ENCODE measurements around the gene AGBL4. TPM values are rescaled to one million over a fixed set of nuclear protein-coding genes. Genes with fewer than 3 reads are reported as not detected.

The AGBL4 gene
- total RNA-seq, 3 donors from 2014 or later, result 1.3 to 1.9 (median 1.8) TPM

DNA sequence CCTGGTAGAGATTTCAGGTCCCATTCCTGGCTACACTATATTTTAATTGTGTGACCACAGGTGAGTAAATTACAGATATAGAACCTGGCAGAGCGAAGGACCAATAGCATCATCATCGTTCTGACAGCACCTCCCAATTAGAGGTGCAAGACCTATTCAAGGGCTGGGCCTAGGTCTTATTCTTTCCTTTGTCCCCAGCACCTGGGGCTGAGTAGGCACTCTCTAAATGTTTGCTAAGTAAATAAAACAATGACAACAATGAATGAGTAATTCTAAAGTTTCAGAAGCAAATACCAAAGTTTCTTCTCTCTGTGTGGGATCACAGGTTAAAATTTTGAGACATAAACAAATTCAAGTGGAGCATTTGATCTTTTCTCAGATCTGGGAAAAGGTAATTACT lies 1279.7 kb downstream of the AGBL4 start:
- no peaks in the 10 kb centered on the region for H3K4me1 ChIP-seq
- H3K27me3 ChIP-seq, result no peaks in the 10 kb centered on the region
- H3K36me3 ChIP-seq, result no peaks in the 10 kb centered on the region
- no peak for DNase-seq (ENCODE audit: low spot score in 2 of 2)
- no peak overlapping the region for H3K27ac ChIP-seq
- no peak overlapping the region for H3K4me3 ChIP-seq
- TF ChIP-seq POLR2A (IDR thresholded peaks at IDR 0.05) (no peak), POLR2AphosphoS5 (IDR thresholded peaks at IDR 0.05) (no peak)
- TF ChIP-seq, protein P1, sequence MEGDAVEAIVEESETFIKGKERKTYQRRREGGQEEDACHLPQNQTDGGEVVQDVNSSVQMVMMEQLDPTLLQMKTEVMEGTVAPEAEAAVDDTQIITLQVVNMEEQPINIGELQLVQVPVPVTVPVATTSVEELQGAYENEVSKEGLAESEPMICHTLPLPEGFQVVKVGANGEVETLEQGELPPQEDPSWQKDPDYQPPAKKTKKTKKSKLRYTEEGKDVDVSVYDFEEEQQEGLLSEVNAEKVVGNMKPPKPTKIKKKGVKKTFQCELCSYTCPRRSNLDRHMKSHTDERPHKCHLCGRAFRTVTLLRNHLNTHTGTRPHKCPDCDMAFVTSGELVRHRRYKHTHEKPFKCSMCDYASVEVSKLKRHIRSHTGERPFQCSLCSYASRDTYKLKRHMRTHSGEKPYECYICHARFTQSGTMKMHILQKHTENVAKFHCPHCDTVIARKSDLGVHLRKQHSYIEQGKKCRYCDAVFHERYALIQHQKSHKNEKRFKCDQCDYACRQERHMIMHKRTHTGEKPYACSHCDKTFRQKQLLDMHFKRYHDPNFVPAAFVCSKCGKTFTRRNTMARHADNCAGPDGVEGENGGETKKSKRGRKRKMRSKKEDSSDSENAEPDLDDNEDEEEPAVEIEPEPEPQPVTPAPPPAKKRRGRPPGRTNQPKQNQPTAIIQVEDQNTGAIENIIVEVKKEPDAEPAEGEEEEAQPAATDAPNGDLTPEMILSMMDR (IDR thresholded peaks at IDR 0.05), result no peak
- intact Hi-C loops (cut with DNase I; ENCODE audit: low total_unique reads), result no loop called here
- no peaks in the 10 kb centered on the region for H3K9me3 ChIP-seq

DNA sequence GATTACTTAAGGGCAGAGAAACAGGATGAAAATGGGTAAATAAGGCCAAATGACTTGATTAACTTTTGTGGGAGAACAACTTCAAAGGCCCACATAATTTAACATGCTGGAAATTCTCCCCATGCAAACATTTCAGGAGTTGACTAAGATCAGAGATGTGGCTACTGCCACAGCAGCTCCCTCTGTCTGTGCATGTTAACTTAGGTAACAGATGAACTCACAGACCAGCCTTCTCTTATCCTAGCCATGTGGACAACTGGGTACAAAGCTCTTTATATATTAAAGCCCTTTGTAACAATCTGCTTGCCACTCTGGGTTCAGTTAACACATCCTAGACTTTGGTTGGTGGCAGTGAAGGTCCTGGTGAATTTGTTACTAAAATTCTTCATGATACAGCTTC lies 1280.3 kb downstream of the AGBL4 start:
- TF ChIP-seq, protein P1 (IDR thresholded peaks at IDR 0.05), result no peak
- no peak for TF ChIP-seq POLR2A (IDR thresholded peaks at IDR 0.05)
- TF ChIP-seq POLR2AphosphoS5 (IDR thresholded peaks at IDR 0.05), result no peak
- no peaks in the 10 kb centered on the region for H3K27me3 ChIP-seq
- DNase-seq (ENCODE audit: low spot score in 2 of 2), result no peak
- no peaks in the 10 kb centered on the region for H3K4me1 ChIP-seq
- no peak overlapping the region for H3K27ac ChIP-seq
- H3K9me3 ChIP-seq, result no peaks in the 10 kb centered on the region
- H3K36me3 ChIP-seq, result no peaks in the 10 kb centered on the region
- intact Hi-C loops (cut with DNase I; ENCODE audit: low total_unique reads), result no loop called here
- H3K4me3 ChIP-seq, result no peak overlapping the region

DNA sequence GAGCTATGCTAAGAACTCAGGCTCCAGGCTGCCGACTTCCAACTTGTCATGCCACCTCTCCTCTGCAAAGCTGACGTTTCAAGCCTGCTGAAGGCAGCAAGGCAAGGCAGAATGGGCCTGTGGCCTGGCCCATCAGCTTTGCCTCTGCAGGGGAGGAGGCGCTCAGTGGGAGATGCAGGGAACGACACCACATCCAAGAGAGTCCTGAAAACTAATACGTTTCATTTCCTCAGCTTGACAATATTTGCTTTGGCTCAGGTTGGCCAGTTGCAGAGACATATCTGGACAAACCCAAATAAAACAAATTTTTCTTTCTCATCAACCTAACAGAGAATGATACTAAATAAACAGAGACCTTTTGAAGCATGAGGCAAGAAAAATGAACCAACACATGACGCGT lies 1282.4 kb downstream of the AGBL4 start:
- no peak for DNase-seq (ENCODE audit: low spot score in 2 of 2)
- no peaks in the 10 kb centered on the region for H3K36me3 ChIP-seq
- intact Hi-C loops (cut with DNase I; ENCODE audit: low total_unique reads), result no loop called here
- no peak overlapping the region for H3K4me3 ChIP-seq
- H3K9me3 ChIP-seq, result no peaks in the 10 kb centered on the region
- no peaks in the 10 kb centered on the region for H3K27me3 ChIP-seq
- H3K27ac ChIP-seq, result no peak overlapping the region
- TF ChIP-seq, protein P1 (IDR thresholded peaks at IDR 0.05), result no peak
- TF ChIP-seq POLR2AphosphoS5 (IDR thresholded peaks at IDR 0.05), result no peak
- TF ChIP-seq POLR2A (IDR thresholded peaks at IDR 0.05), result no peak
- no peaks in the 10 kb centered on the region for H3K4me1 ChIP-seq

DNA sequence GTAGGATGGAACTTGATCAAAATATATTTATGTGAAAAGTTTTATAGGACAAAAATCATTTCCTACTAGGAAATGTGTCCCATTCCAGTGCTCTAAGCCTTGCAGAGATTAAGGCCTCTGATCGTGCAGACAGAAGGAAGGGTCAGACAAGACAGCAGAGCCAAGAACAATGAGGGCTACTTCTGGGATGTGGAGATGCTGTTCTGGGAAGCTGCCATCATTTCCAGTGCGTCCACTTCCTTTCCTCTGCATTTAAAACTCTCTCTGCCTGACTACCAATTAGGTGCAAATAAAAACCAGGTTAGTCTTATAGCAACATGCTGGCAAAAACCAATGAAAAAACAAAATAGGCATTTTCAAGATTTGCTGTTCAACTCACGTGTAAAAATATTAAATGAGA lies 1283.1 kb downstream of the AGBL4 start:
- Histone ChIP-seq H3K4me1 (no peaks in the 10 kb centered on the region), H3K27ac (no peak overlapping the region), H3K4me3 (no peak overlapping the region), H3K36me3 (no peaks in the 10 kb centered on the region), H3K9me3 (no peaks in the 10 kb centered on the region), H3K27me3 (no peaks in the 10 kb centered on the region)
- TF ChIP-seq POLR2AphosphoS5 (IDR thresholded peaks at IDR 0.05) (no peak), POLR2A (IDR thresholded peaks at IDR 0.05) (no peak)
- TF ChIP-seq, protein P1 (IDR thresholded peaks at IDR 0.05), result no peak
- intact Hi-C loops (cut with DNase I; ENCODE audit: low total_unique reads), result no loop called here
- DNase-seq (ENCODE audit: low spot score in 2 of 2), result no peak

DNA sequence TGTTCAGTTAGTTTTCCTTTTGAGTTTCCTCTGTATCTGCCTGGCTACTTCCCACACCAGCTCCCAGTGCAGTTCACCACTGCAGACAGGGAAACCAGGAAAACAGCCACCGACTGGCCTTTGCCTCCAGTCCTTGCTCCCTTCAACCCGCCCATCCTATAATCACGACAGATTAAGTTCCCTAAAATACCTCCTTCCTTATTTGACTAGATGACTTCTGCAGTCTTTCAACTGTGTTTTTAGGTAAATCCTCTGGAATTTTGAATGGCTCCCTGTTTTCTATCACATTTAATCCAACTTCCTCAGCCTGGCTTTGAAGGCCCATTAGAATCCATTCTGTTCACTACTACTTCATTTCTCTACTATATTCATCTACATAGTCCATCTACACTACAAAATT lies 1284.7 kb downstream of the AGBL4 start:
- TF ChIP-seq POLR2AphosphoS5 (IDR thresholded peaks at IDR 0.05) (no peak), POLR2A (IDR thresholded peaks at IDR 0.05) (no peak)
- TF ChIP-seq, protein P1 (IDR thresholded peaks at IDR 0.05), result no peak
- Histone ChIP-seq H3K27ac (no peak overlapping the region), H3K36me3 (no peaks in the 10 kb centered on the region), H3K4me1 (no peaks in the 10 kb centered on the region), H3K27me3 (no peaks in the 10 kb centered on the region), H3K4me3 (no peak overlapping the region), H3K9me3 (no peaks in the 10 kb centered on the region)
- no peak for DNase-seq (ENCODE audit: low spot score in 2 of 2)
- intact Hi-C loops (cut with DNase I; ENCODE audit: low total_unique reads), result no loop called here

Measured in breast epithelium (tissue), 4 donors.